ENCODE data around the gene FBXO10. TPM values are rescaled to one million over a fixed set of nuclear protein-coding genes. Genes with fewer than 3 reads are reported as not detected.

FBXO10 gene
- total and polyA plus RNA-seq, 2 of the 4 experiments (the other 2 are of a cell fraction): 6.6 to 6.7 TPM

- Histone ChIP-seq H3K27me3 (ENCODE audit: control insufficient read depth, insufficient read depth, low read length) (no peaks in the 10 kb centered on the region), H4K8ac (ENCODE audit: low read depth in 2 of 2, low read length in 2 of 2) (peak within 1 kb of the TSS; percentile 81 to 93), H2AK5ac (ENCODE audit: low read depth, low read length) (peak within 1 kb of the TSS; percentile 94), H2BK15ac (ENCODE audit: low read depth, low read length) (peak within 1 kb of the TSS; percentile 48; the same call in 1 of the 3 replicates), H3K4ac (ENCODE audit: low read depth, low read length) (peak within 1 kb of the TSS; percentile 94), H3K9me3 (ENCODE audit: control insufficient read depth, insufficient read depth, low read length) (no peaks in the 10 kb centered on the region), H3K23ac (ENCODE audit: low read depth, low read length) (peak within 1 kb of the TSS; percentile 99), H3K9ac (ENCODE audit: low read depth, low read length) (peak within 1 kb of the TSS; percentile 97), H2BK20ac (ENCODE audit: low read depth, low read length) (no peak within 1 kb of the TSS), H3K4me2 (ENCODE audit: low read depth, low read length) (peak within 1 kb of the TSS; percentile 71), H3K36me3 (ENCODE audit: control insufficient read depth, insufficient read depth, low read length) (peaks cover 7% of the 10 kb centered on the region), H3K27ac (ENCODE audit: insufficient read depth, low read length) (peak within 1 kb of the TSS; percentile 91), H3K56ac (ENCODE audit: extremely low read depth, insufficient read depth, low read length) (peak within 1 kb of the TSS; percentile 85), H3K18ac (ENCODE audit: low read depth, low read length) (peak within 1 kb of the TSS; percentile 63), H3K9me1 (ENCODE audit: insufficient read depth, low read length) (0 out of 2 replicates have a peak, but pooled peaks cover 2% of the 10 kb centered on the region), H4K91ac (ENCODE audit: insufficient read depth, low read depth, low read length) (peak within 1 kb of the TSS; percentile 78), H2BK120ac (ENCODE audit: low read depth, low read length) (peak within 1 kb of the TSS; percentile 82), H2AFZ (replicated peaks; ENCODE audit: low read length, poor library complexity) (peak within 1 kb of the TSS; percentile 97), H3K4me3 (ENCODE audit: insufficient read depth, low read depth, low read length) (peak within 1 kb of the TSS; percentile 82), H2BK5ac (ENCODE audit: low read depth, low read length, poor library complexity, severe bottlenecking) (peak within 1 kb of the TSS; percentile 72), H4K20me1 (ENCODE audit: insufficient read depth, low read length) (peaks cover 9% of the 10 kb centered on the region; the same call in 1 of the 2 replicates), H3K14ac (replicated peaks; ENCODE audit: low read depth, low read length) (peak within 1 kb of the TSS; percentile 98), H2AK9ac (replicated peaks; ENCODE audit: low read depth, low read length, poor library complexity) (peak within 1 kb of the TSS; percentile 97), H4K5ac (ENCODE audit: low read depth, low read length) (peak within 1 kb of the TSS; percentile 74), H3K4me1 (ENCODE audit: control insufficient read depth, insufficient read depth, low read length) (peaks cover 3% of the 10 kb centered on the region; the same call in 1 of the 2 replicates), H3K79me1 (ENCODE audit: low read depth in 1 of 2, low read length in 2 of 2) (peaks cover 10 to 15% of the 10 kb centered on the region in 2 experiments)
- DNase-seq (peak; percentile 94), ATAC-seq (ENCODE audit: low read depth) (peak; percentile 94)
- BruUV-seq (replicated peaks): no TSS peak
- intact Hi-C loops (cut with micrococcal nuclease) (loop anchor here (5.0 kb wide), 2 partner anchors 310 to 770 kb away; partner anchors contain the start of gene SLC25A51), dilution Hi-C loops (cut with HindIII; ENCODE audit: low sequenced_read_pairs, unreplicated experiment) (no loop called here), in situ Hi-C loops (cut with MboI; ENCODE audit: low sequenced_read_pairs) (no loop called here)
- ChIA-PET CTCF (interaction anchor here (1.0 kb wide), 1 partner anchor 11 kb away, joined by 3 read pairs; no protein-coding TSS in a partner anchor), POLR2A (ENCODE audit: unreplicated experiment) (interaction anchor here (0.6 kb wide), 1 partner anchor 904 kb away, joined by 3 read pairs; no protein-coding TSS in a partner anchor)
- WGBS, 2 experiments (ENCODE audit: extremely low coverage in 2 of 2, insufficient read length in 1 of 2): 3% methylated on average over 11 of the region's 72 CpGs; no CpG with 5 or more reads in 1 of the 2 experiments
- TF ChIP-seq NFE2L2 (IDR thresholded peaks at IDR 0.05; ENCODE audit: low read depth, low read length): no peak
- TF ChIP-seq, protein P1, sequence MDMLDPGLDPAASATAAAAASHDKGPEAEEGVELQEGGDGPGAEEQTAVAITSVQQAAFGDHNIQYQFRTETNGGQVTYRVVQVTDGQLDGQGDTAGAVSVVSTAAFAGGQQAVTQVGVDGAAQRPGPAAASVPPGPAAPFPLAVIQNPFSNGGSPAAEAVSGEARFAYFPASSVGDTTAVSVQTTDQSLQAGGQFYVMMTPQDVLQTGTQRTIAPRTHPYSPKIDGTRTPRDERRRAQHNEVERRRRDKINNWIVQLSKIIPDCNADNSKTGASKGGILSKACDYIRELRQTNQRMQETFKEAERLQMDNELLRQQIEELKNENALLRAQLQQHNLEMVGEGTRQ (IDR thresholded peaks at IDR 0.05; ENCODE audit: low read depth, low read length): peak; percentile 65
- TF ChIP-seq FOS (IDR thresholded peaks at IDR 0.05; ENCODE audit: low read depth, low read length): no peak
- TF ChIP-seq SMC3 (IDR thresholded peaks at IDR 0.05; ENCODE audit: low read depth, low read length): no peak
- peak; percentile 98 for TF ChIP-seq CEBPB (IDR thresholded peaks at IDR 0.05; ENCODE audit: low read depth, low read length)
- peak; percentile 39 for TF ChIP-seq RCOR1 (IDR thresholded peaks at IDR 0.05; ENCODE audit: insufficient replicate concordance, low read length)
- TF ChIP-seq MAZ (IDR thresholded peaks at IDR 0.05; ENCODE audit: borderline replicate concordance, low read depth, low read length): peak; percentile 26; the same call in 1 of the 2 replicates
- TF ChIP-seq, protein P2, sequence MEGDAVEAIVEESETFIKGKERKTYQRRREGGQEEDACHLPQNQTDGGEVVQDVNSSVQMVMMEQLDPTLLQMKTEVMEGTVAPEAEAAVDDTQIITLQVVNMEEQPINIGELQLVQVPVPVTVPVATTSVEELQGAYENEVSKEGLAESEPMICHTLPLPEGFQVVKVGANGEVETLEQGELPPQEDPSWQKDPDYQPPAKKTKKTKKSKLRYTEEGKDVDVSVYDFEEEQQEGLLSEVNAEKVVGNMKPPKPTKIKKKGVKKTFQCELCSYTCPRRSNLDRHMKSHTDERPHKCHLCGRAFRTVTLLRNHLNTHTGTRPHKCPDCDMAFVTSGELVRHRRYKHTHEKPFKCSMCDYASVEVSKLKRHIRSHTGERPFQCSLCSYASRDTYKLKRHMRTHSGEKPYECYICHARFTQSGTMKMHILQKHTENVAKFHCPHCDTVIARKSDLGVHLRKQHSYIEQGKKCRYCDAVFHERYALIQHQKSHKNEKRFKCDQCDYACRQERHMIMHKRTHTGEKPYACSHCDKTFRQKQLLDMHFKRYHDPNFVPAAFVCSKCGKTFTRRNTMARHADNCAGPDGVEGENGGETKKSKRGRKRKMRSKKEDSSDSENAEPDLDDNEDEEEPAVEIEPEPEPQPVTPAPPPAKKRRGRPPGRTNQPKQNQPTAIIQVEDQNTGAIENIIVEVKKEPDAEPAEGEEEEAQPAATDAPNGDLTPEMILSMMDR (conservative IDR thresholded peaks at IDR 0.05; ENCODE audit: low read depth, low read length): no peak
- no peak for TF ChIP-seq ELK1 (IDR thresholded peaks at IDR 0.05; ENCODE audit: borderline replicate concordance, low read depth, low read length)
- peak; percentile 85 for TF ChIP-seq BHLHE40 (IDR thresholded peaks at IDR 0.05; ENCODE audit: low read depth, low read length)
- TF ChIP-seq CHD1 (IDR thresholded peaks at IDR 0.05; ENCODE audit: low read depth, low read length): no peak
- no peak for TF ChIP-seq RAD21 (IDR thresholded peaks at IDR 0.05; ENCODE audit: low read length)
These were observed 16.1 kb upstream of the FBXO10 start, which contains the start of gene TOMM5 for GRCh38 chr9:37592108-37592951. TSS of gene TOMM5 (minus strand) at chr9:37592597. CDS start at chr9:37592532, 65 bp downstream.

Measured in IMR-90 (cell line).